K562 (cell line): ENCODE data around the gene SLC35A2. TPM values are rescaled to one million over a fixed set of nuclear protein-coding genes. Genes with fewer than 3 reads are reported as not detected.

Experiments used
- ATF7 ChIP-seq: fragments of 450-650 bp; IDR thresholded peaks from 2 replicates; pipeline ENCODE4 v1.7.1; 2014; ENCODE audit warnings: mild to moderate bottlenecking, moderate library complexity
- CC2D1A ChIP-seq: fragments of 450-650 bp; IDR thresholded peaks from 2 replicates; pipeline ENCODE4 v1.6.1; 2017; ENCODE audit warnings: mild to moderate bottlenecking
- EWSR1 ChIP-seq: fragments of 450-650 bp; IDR thresholded peaks from 2 replicates; pipeline ENCODE4 v1.6.1; 2018; ENCODE audit warnings: borderline replicate concordance, mild to moderate bottlenecking, low read depth, moderate library complexity; ENCODE audit not compliant: partially characterized antibody
- GABPB1 ChIP-seq: sonication (generic); formaldehyde crosslinking; IDR thresholded peaks from 2 replicates; pipeline ENCODE4 v1.8.0; 2022; ENCODE audit warnings: mild to moderate bottlenecking, missing genetic modification reagents
- GTF2F1 ChIP-seq: IDR thresholded peaks from 2 replicates; pipeline ENCODE4 v1.6.1; 2011; ENCODE audit warnings: low read depth, low read length, improper control_type of control experiment
- HDAC1 ChIP-seq, 2 experiments: fragments of 450-650 bp; IDR thresholded peaks; 2 replicates each; pipeline ENCODE4 v1.6.1; 2016 to 2017; ENCODE audit warnings: inconsistent platforms in 1 of 2, mild to moderate bottlenecking in 1 of 2, moderate library complexity in 1 of 2
- HNRNPH1 ChIP-seq: fragments of 200-400 bp; formaldehyde crosslinking; optimal IDR thresholded peaks from 2 replicates; pipeline ENCODE3; 2017; ENCODE audit warnings: low read depth, mild to moderate bottlenecking, low read length, moderate library complexity
- OTX1 ChIP-seq: fragments of 450-650 bp; formaldehyde crosslinking; IDR thresholded peaks from 2 replicates; pipeline ENCODE4 v1.4.0; 2022; ENCODE audit warnings: mild to moderate bottlenecking
- PHF8 ChIP-seq: fragments of 200-600 bp; sonication (generic); IDR thresholded peaks from 2 replicates; pipeline ENCODE4 v1.6.1; 2012; ENCODE audit warnings: mixed run types, mild to moderate bottlenecking, inconsistent platforms, low read length, moderate library complexity, borderline replicate concordance
- PML ChIP-seq: IDR thresholded peaks from 2 replicates; pipeline ENCODE4 v1.6.1; 2012; ENCODE audit warnings: low read length, inconsistent platforms
- RAD21 ChIP-seq, 2 experiments: fragments of 250-450 bp in 1 of 2; fragments of 450-650 bp in 1 of 2; sonication (Bioruptor Pico) in 1 of 2; formaldehyde crosslinking in 1 of 2; IDR thresholded peaks in 1 of 2; conservative IDR thresholded peaks in 1 of 2; 2 replicates each; pipeline versions ENCODE4 v1.4.0 to v1.8.0; 2020 to 2022; ENCODE audit warnings: mild to moderate bottlenecking in 2 of 2, moderate library complexity in 1 of 2
- ZC3H11A ChIP-seq: IDR thresholded peaks from 2 replicates; pipeline ENCODE4 v1.6.1; 2012; ENCODE audit warnings: low read depth, low read length, improper control_type of control experiment
- polyA plus RNA-seq, 8 experiments: library from polyadenylated mRNA; depleted of rRNA in 4 of 8; stranded (reverse) in 5 of 8; unstranded in 3 of 8; fragments of >200 nt; fragmentation: Nextera tagmentation in 2 of 8; fragmentation: Illumina TruSeq in 1 of 8; extraction: Ambion mirVana in 2 of 8; extraction: Trizol in 1 of 8; gene quantifications; 2 replicates each; pipeline versions ENCODE4 v1.2.1 to v1.2.3, GENCODE V29; 2011 to 2014; ENCODE audit warnings: inconsistent platforms in 1 of 8, missing spikeins in 1 of 8
- total RNA-seq, 7 experiments: library from RNA; depleted of rRNA in 6 of 7; stranded (reverse); fragments of >200 nt in 6 of 7; fragmentation: Illumina TruSeq in 2 of 7; extraction: Trizol in 2 of 7; gene quantifications; 2 replicates each; pipeline versions ENCODE4 v1.2.1 to v1.2.3, GENCODE V29; 2011 to 2021; ENCODE audit warnings: low replicate concordance in 1 of 7
- TF ChIP-seq, protein P1 (sequence below): sonication (generic); formaldehyde crosslinking; IDR thresholded peaks from 2 replicates; pipeline ENCODE4 v1.8.0; 2023; ENCODE audit warnings: missing genetic modification reagents, mild to moderate bottlenecking, borderline replicate concordance
- TF ChIP-seq, protein P2 (sequence below): fragments of 450-650 bp; conservative IDR thresholded peaks from 2 replicates; pipeline ENCODE4 v1.6.1; 2016; ENCODE audit warnings: missing genetic modification characterization, low read depth, mild to moderate bottlenecking, control low read depth, missing compliant biosample characterization
- TF ChIP-seq, protein P3 (sequence below): fragments of 200-800 bp; sonication (Bioruptor generic); IDR thresholded peaks from 2 replicates; pipeline ENCODE4 v1.6.1; 2017; ENCODE audit warnings: missing genetic modification characterization, missing compliant biosample characterization

SLC35A2 gene
- total and polyA plus RNA-seq, 9 of the 15 experiments (the other 6 are each of a cell fraction or from before 2014, with no cell fraction given): 3.3 to 38.9 (median 20.0) TPM

DNA sequence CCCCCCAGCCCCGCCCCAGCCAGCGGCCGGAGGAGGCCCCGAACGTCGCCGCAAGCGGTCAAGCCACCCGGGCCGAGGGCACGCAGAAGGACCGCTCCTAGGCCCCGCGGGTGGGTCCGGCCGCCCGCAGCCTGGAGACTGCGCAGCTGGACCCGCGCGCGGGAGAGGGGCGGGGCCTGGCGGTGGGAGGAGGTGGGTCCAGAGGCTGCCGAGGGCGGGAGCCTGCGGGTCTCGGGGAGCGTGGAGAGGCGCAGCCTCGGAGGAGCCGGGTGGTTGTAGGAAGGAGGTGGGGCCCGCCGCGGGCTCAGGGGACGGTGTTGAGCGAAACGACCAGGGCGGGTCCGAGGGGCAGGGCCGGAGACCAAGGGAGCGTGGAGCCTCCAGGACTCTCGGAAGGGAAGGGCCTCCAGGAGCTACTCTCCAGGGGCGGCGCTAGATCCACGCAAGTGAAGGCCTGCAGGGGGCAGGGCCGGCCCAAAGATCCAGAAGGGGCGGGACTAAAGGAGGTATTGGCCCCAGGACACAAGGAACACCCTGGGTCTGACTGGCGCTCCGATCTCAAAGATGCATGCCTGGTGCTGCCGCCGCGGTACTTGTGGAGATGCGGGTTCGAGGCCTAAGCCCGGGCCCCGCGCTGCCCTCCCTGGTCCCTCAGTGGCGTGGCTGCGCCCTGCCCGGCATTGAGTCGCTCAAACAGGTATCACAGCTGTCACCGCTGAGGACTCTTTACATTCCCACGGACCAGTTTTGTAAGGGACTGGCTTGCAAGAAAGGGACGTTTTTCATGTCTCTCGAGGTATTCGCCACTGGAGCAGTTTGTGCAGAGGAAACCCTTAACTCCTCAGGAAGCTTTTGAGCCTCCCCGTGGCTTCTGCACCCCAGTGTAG is 19.8 kb downstream of the SLC35A2 start (continued):
- TF ChIP-seq, protein P1, sequence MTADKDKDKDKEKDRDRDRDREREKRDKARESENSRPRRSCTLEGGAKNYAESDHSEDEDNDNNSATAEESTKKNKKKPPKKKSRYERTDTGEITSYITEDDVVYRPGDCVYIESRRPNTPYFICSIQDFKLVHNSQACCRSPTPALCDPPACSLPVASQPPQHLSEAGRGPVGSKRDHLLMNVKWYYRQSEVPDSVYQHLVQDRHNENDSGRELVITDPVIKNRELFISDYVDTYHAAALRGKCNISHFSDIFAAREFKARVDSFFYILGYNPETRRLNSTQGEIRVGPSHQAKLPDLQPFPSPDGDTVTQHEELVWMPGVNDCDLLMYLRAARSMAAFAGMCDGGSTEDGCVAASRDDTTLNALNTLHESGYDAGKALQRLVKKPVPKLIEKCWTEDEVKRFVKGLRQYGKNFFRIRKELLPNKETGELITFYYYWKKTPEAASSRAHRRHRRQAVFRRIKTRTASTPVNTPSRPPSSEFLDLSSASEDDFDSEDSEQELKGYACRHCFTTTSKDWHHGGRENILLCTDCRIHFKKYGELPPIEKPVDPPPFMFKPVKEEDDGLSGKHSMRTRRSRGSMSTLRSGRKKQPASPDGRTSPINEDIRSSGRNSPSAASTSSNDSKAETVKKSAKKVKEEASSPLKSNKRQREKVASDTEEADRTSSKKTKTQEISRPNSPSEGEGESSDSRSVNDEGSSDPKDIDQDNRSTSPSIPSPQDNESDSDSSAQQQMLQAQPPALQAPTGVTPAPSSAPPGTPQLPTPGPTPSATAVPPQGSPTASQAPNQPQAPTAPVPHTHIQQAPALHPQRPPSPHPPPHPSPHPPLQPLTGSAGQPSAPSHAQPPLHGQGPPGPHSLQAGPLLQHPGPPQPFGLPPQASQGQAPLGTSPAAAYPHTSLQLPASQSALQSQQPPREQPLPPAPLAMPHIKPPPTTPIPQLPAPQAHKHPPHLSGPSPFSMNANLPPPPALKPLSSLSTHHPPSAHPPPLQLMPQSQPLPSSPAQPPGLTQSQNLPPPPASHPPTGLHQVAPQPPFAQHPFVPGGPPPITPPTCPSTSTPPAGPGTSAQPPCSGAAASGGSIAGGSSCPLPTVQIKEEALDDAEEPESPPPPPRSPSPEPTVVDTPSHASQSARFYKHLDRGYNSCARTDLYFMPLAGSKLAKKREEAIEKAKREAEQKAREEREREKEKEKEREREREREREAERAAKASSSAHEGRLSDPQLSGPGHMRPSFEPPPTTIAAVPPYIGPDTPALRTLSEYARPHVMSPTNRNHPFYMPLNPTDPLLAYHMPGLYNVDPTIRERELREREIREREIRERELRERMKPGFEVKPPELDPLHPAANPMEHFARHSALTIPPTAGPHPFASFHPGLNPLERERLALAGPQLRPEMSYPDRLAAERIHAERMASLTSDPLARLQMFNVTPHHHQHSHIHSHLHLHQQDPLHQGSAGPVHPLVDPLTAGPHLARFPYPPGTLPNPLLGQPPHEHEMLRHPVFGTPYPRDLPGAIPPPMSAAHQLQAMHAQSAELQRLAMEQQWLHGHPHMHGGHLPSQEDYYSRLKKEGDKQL (CRISPR knock-in tag): no peak
- TF ChIP-seq PHF8: peak; percentile 46; the same call in 1 of the 2 replicates
- TF ChIP-seq EWSR1: no peak
- TF ChIP-seq, protein P2, sequence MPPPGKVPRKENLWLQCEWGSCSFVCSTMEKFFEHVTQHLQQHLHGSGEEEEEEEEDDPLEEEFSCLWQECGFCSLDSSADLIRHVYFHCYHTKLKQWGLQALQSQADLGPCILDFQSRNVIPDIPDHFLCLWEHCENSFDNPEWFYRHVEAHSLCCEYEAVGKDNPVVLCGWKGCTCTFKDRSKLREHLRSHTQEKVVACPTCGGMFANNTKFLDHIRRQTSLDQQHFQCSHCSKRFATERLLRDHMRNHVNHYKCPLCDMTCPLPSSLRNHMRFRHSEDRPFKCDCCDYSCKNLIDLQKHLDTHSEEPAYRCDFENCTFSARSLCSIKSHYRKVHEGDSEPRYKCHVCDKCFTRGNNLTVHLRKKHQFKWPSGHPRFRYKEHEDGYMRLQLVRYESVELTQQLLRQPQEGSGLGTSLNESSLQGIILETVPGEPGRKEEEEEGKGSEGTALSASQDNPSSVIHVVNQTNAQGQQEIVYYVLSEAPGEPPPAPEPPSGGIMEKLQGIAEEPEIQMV (tag): no peak
- no peak for TF ChIP-seq OTX1 (CRISPR knock-in tag)
- peak in 1 of 2 experiments; percentile 38; a peak in 1 of 4 replicates for TF ChIP-seq HDAC1 (IDR thresholded peaks at IDR 0.05)
- peak; percentile 68 to 74 for TF ChIP-seq RAD21 (CRISPR knock-in tag; conservative IDR thresholded peaks at IDR 0.05 in 1 of 2, IDR thresholded peaks at IDR 0.05 in 1 of 2)
- no peak for TF ChIP-seq HNRNPH1
- no peak for TF ChIP-seq ZC3H11A
- TF ChIP-seq, protein P3, sequence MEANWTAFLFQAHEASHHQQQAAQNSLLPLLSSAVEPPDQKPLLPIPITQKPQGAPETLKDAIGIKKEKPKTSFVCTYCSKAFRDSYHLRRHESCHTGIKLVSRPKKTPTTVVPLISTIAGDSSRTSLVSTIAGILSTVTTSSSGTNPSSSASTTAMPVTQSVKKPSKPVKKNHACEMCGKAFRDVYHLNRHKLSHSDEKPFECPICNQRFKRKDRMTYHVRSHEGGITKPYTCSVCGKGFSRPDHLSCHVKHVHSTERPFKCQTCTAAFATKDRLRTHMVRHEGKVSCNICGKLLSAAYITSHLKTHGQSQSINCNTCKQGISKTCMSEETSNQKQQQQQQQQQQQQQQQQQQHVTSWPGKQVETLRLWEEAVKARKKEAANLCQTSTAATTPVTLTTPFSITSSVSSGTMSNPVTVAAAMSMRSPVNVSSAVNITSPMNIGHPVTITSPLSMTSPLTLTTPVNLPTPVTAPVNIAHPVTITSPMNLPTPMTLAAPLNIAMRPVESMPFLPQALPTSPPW: peak; percentile 69
- TF ChIP-seq GABPB1 (CRISPR knock-in tag): peak; percentile 60; the same call in 1 of the 2 replicates
- TF ChIP-seq ATF7: peak; percentile 65
- TF ChIP-seq PML: no peak
- peak; percentile 50; the same call in 1 of the 2 replicates for TF ChIP-seq CC2D1A
- TF ChIP-seq GTF2F1: no peak
